Hematopoietic multipotent progenitor cell treated with erythropoietin and hydrocortisone succinate and interleukin-3 and kit ligand, for 8 days (in vitro differentiated cells): ENCODE data around the gene SLC26A8.
"Not testable (repeated sequence)": the region's sequence is repeated elsewhere in the genome, so short reads cannot be mapped to it uniquely, and the experiment has no call there.

Experiments used
- DNase-seq: peaks from one replicate; pipeline ENCODE4 v3.0.0-alpha.2; 2015

Gene SLC26A8

GRCh38 chr6:35941170-35941569 lies 83.3 kb downstream of the SLC26A8 start:
- DNase-seq, result not testable (repeated sequence)

GRCh38 chr6:35940014-35940413 lies 84.4 kb downstream of the SLC26A8 start:
- not testable (repeated sequence) for DNase-seq

- DNase-seq, result not testable (repeated sequence)
Measured at GRCh38 chr6:35939259-35939658, 85.2 kb downstream of the SLC26A8 start.

- peak; percentile 53 for DNase-seq
Measured at GRCh38 chr6:35936681-35937359, 87.6 kb downstream of the SLC26A8 start.

- DNase-seq, result no peak
Measured at GRCh38 chr6:35935469-35935868, 89.0 kb downstream of the SLC26A8 start.

- no peak for DNase-seq
Measured at GRCh38 chr6:35933844-35934243, 90.6 kb downstream of the SLC26A8 start.

GRCh38 chr6:35931873-35932272 lies 92.6 kb downstream of the SLC26A8 start:
- not testable (repeated sequence) for DNase-seq

GRCh38 chr6:35931120-35931561 lies 93.3 kb downstream of the SLC26A8 start:
- DNase-seq, result no peak

- DNase-seq, result no peak
Measured at GRCh38 chr6:35929601-35930000, 94.8 kb downstream of the SLC26A8 start.

- DNase-seq, result no peak
Measured at GRCh38 chr6:35926509-35927215, 97.8 kb downstream of the SLC26A8 start.

- DNase-seq, result no peak
Measured at GRCh38 chr6:35925961-35926360, 98.5 kb downstream of the SLC26A8 start.

- DNase-seq, result no peak
Measured at GRCh38 chr6:35924146-35924545, 100.3 kb downstream of the SLC26A8 start.

GRCh38 chr6:35922139-35922554 lies 102.3 kb downstream of the SLC26A8 start:
- DNase-seq, result no peak

GRCh38 chr6:35920793-35921732 lies 103.4 kb downstream of the SLC26A8 start, which contains the start of gene SRPK1:
Gene SRPK1 (minus strand): TSS chr6:35921098. CDS start chr6:35921056, 42 bp downstream.
- peak; percentile 87 for DNase-seq

GRCh38 chr6:35919827-35920751 lies 104.4 kb downstream of the SLC26A8 start:
- DNase-seq, result peak; percentile 60

GRCh38 chr6:35919085-35919826 lies 105.2 kb downstream of the SLC26A8 start:
- DNase-seq, result peak; percentile 38

GRCh38 chr6:35916893-35917292 lies 107.5 kb downstream of the SLC26A8 start:
- DNase-seq, result not testable (repeated sequence)

GRCh38 chr6:35916056-35916455 lies 108.4 kb downstream of the SLC26A8 start:
- no peak for DNase-seq

GRCh38 chr6:35914536-35914935 lies 109.9 kb downstream of the SLC26A8 start:
- DNase-seq, result no peak

- no peak for DNase-seq
Measured at GRCh38 chr6:35911871-35912653, 112.4 kb downstream of the SLC26A8 start.
